HCT116 (cell line): ENCODE measurements around the gene BCL2L11. TPM values are rescaled to one million over a fixed set of nuclear protein-coding genes. Genes with fewer than 3 reads are reported as not detected.

Source experiments
- ATAC-seq: fragments of 200-7000 bp; cut with Tn5 transposase; 2 replicates; pipeline ENCODE4 v1.9.1; 2020; ENCODE audit warnings: mild to moderate bottlenecking, moderate library complexity
- BruUV-seq: library from RNA; stranded (reverse); fragments of 400-500 nt; replicated peaks from 2 replicates; lab custom pipeline; 2021; lab: Mats Ljungman, UMichigan
- CTCF ChIA-PET: fragments of 300-600 bp; sonication (Branson Sonifier 250); formaldehyde crosslinking; loops from one replicate; lab custom pipeline; 2021; ENCODE audit warnings: antibody characterized with exemption; lab: Charles Lee
- POLR2A ChIA-PET: fragments of 300-600, 350-600 bp; sonication (Branson Sonifier 250); formaldehyde crosslinking; loops from one replicate; lab custom pipeline; 2021; ENCODE audit warnings: antibody characterized with exemption; lab: Charles Lee
- RAD21 ChIA-PET, 2 experiments: fragments of 300-600 bp; sonication (Branson Sonifier 250); formaldehyde crosslinking; loops; one replicate each; lab custom pipeline; 2023; ENCODE audit warnings: low total read pairs in 2 of 2; ENCODE audit not compliant: uncharacterized antibody in 2 of 2, unreplicated experiment in 2 of 2, low non-redundant PET in 1 of 2; lab: Charles Lee
- DNase-seq: peaks from one replicate; pipeline ENCODE4 v3.0.0-alpha.2; 2010; ENCODE audit warnings: low read depth, low spot score
- H2AFZ ChIP-seq: fragments of 200-600 bp; shearing (Covaris generic), sonication (generic); 2 replicates; pipeline ENCODE4 v1.6.1; 2017; ENCODE audit warnings: low read depth, mixed run types, mixed read lengths, antibody characterized with exemption, low read length; ENCODE audit not compliant: poor library complexity, severe bottlenecking
- H3K27ac ChIP-seq: 2 replicates; pipeline ENCODE4 v1.5.1; 2012; ENCODE audit warnings: low read depth, low read length
- H3K27me3 ChIP-seq: fragments of 200-600 bp; sonication (generic); 2 replicates; pipeline ENCODE4 v1.6.1; 2016; ENCODE audit warnings: mixed run types, low read length, mixed read lengths; ENCODE audit not compliant: insufficient read depth
- H3K36me3 ChIP-seq, 2 experiments: fragments of 200-500 bp in 1 of 2; fragments of 200-600 bp in 1 of 2; sonication (Bioruptor generic) in 1 of 2; sonication (generic) in 1 of 2; 2 replicates each; pipeline versions ENCODE4 v1.5.1 to v1.6.1; 2014 to 2016; ENCODE audit warnings: low read length in 2 of 2, inconsistent platforms in 1 of 2, mixed read lengths in 1 of 2, mixed run types in 1 of 2; ENCODE audit not compliant: insufficient read depth in 2 of 2, control insufficient read depth in 1 of 2
- H3K4me1 ChIP-seq, 2 experiments: fragments of 200-600 bp in 1 of 2; sonication (generic) in 1 of 2; 2 replicates each; pipeline versions ENCODE4 v1.5.1 to v1.6.1; 2012 to 2017; ENCODE audit warnings: low read length in 2 of 2, inconsistent platforms in 1 of 2, mild to moderate bottlenecking in 1 of 2, mixed read lengths in 1 of 2, mixed run types in 1 of 2, moderate library complexity in 1 of 2; ENCODE audit not compliant: insufficient read depth in 2 of 2, control insufficient read depth in 1 of 2
- H3K4me2 ChIP-seq: fragments of 200-600 bp; sonication (generic); 2 replicates; pipeline ENCODE4 v1.6.1; 2017; ENCODE audit warnings: mixed run types, low read length, mixed read lengths
- H3K4me3 ChIP-seq, 2 experiments: fragments of 200-600 bp in 1 of 2; sonication (generic) in 1 of 2; replicated peaks in 1 of 2; 2 replicates each; pipeline ENCODE4 v1.5.1; 2011 to 2016; ENCODE audit warnings: low read length in 2 of 2, control low read depth in 1 of 2, low read depth in 1 of 2, mild to moderate bottlenecking in 1 of 2, mixed read lengths in 1 of 2, mixed run types in 1 of 2
- H3K79me2 ChIP-seq: fragments of 200-600 bp; sonication (generic); 2 replicates; pipeline ENCODE4 v1.6.1; 2017; ENCODE audit warnings: mild to moderate bottlenecking, mixed run types, low read length, moderate library complexity, mixed read lengths; ENCODE audit not compliant: insufficient read depth
- H3K9ac ChIP-seq: fragments of 200-600 bp; sonication (generic); 2 replicates; pipeline ENCODE4 v1.6.1; 2016; ENCODE audit warnings: low read length, mixed read lengths
- H3K9me2 ChIP-seq: fragments of 200-600 bp; sonication (generic), shearing (Covaris generic); 2 replicates; pipeline ENCODE4 v1.6.1; 2017; ENCODE audit warnings: mixed run types, mild to moderate bottlenecking, moderate library complexity; ENCODE audit not compliant: insufficient read depth
- H3K9me3 ChIP-seq, 2 experiments: fragments of 200-500 bp in 1 of 2; fragments of 200-600 bp in 1 of 2; sonication (Bioruptor generic) in 1 of 2; sonication (generic) in 1 of 2; 2 replicates each; pipeline ENCODE4 v1.6.1; 2014 to 2017; ENCODE audit warnings: low read length in 2 of 2, mixed read lengths in 2 of 2, inconsistent platforms in 1 of 2, low read depth in 1 of 2, mild to moderate bottlenecking in 1 of 2, mixed run types in 1 of 2, moderate library complexity in 1 of 2; ENCODE audit not compliant: control insufficient read depth in 1 of 2, insufficient read depth in 1 of 2
- H4K20me1 ChIP-seq: fragments of 200-600 bp; sonication (generic), shearing (Covaris generic); 2 replicates; pipeline ENCODE4 v1.6.1; 2017; ENCODE audit warnings: mixed run types, mild to moderate bottlenecking, moderate library complexity; ENCODE audit not compliant: insufficient read depth
- ATF3 ChIP-seq: IDR thresholded peaks from 2 replicates; pipeline ENCODE4 v1.6.1; 2012
- CBX3 ChIP-seq: IDR thresholded peaks from 2 replicates; pipeline ENCODE4 v1.6.1; 2012; ENCODE audit warnings: low read depth
- CTCF ChIP-seq, 3 experiments: fragments of 200-600 bp in 1 of 3; sonication (generic) in 1 of 3; IDR thresholded peaks in 2 of 3; conservative IDR thresholded peaks in 1 of 3; 2 replicates each; pipeline ENCODE4 v1.5.1; 2012 to 2017; ENCODE audit warnings: low read depth in 2 of 3, low read length in 2 of 3, antibody characterized with exemption in 1 of 3, borderline replicate concordance in 1 of 3, control low read depth in 1 of 3, mild to moderate bottlenecking in 1 of 3, mixed read lengths in 1 of 3, mixed run types in 1 of 3, moderate library complexity in 1 of 3; ENCODE audit not compliant: insufficient read depth in 1 of 3
- FOSL1 ChIP-seq: IDR thresholded peaks from 2 replicates; pipeline ENCODE4 v1.6.1; 2012; ENCODE audit warnings: low read depth
- JUND ChIP-seq: IDR thresholded peaks from 2 replicates; pipeline ENCODE4 v1.6.1; 2012
- MAX ChIP-seq: IDR thresholded peaks from 2 replicates; pipeline ENCODE4 v1.6.1; 2012
- SIN3A ChIP-seq: IDR thresholded peaks from 2 replicates; pipeline ENCODE4 v1.6.1; 2012; ENCODE audit warnings: low read depth
- SP1 ChIP-seq: IDR thresholded peaks from 2 replicates; pipeline ENCODE4 v1.6.1; 2012; ENCODE audit warnings: low read depth
- YY1 ChIP-seq: IDR thresholded peaks from 2 replicates; pipeline ENCODE4 v1.6.1; 2011; ENCODE audit warnings: low read length, low read depth, moderate library complexity, mild to moderate bottlenecking; ENCODE audit not compliant: insufficient replicate concordance; ENCODE audit errors: extremely low read depth
- ZBTB33 ChIP-seq: IDR thresholded peaks from 2 replicates; pipeline ENCODE4 v1.6.1; 2011; ENCODE audit warnings: mild to moderate bottlenecking, low read length, moderate library complexity; ENCODE audit not compliant: insufficient replicate concordance; ENCODE audit errors: extremely low read depth
- ZFX ChIP-seq: fragments of 450-650 bp; IDR thresholded peaks from 2 replicates; pipeline ENCODE4 v1.6.1; 2017
- ZNF274 ChIP-seq: fragments of 200-500 bp; sonication (Bioruptor generic); IDR thresholded peaks from 2 replicates; pipeline ENCODE4 v1.6.1; 2014; ENCODE audit warnings: mild to moderate bottlenecking, low read depth, low read length, inconsistent platforms
- intact Hi-C: fragments of 100-400 bp; cut with micrococcal nuclease; formaldehyde crosslinking; loops from 2 replicates; pipeline ENCODE4 v1.10.0; 2022
- total RNA-seq: library from RNA; stranded (reverse); gene quantifications from one replicate; pipeline ENCODE4 v1.2.1, GENCODE V29; 2021; ENCODE audit not compliant: unreplicated experiment

Gene BCL2L11
- total RNA-seq, 1 experiment from 2014 or later: 17.8 TPM

- TF ChIP-seq CBX3: no peak
- no peak for TF ChIP-seq CTCF (IDR thresholded peaks at IDR 0.05 in 2 of 3, conservative IDR thresholded peaks at IDR 0.05 in 1 of 3; ENCODE audit: borderline replicate concordance in 1 of 3, insufficient read depth in 1 of 3, low read depth in 2 of 3, low read length in 2 of 3)
- TF ChIP-seq, all 23 proteins: peak for 0
These were observed 49.0 kb upstream of the BCL2L11 start (continued) for GRCh38 chr2:111071600-111072171.

GRCh38 chr2:111072220-111072871, 48.4 kb upstream of the BCL2L11 start:
- BruUV-seq: no TSS peak
- Histone ChIP-seq H3K79me2 (no peaks in the 10 kb centered on the region), H3K9me3 (peaks cover 0 to 6% of the 10 kb centered on the region in 2 experiments; a peak in 1 of 4 replicates), H3K4me1 (peaks cover 46 to 51% of the 10 kb centered on the region in 2 experiments), H3K9ac (no peak overlapping the region), H4K20me1 (no peaks in the 10 kb centered on the region), H2AFZ (no peak overlapping the region), H3K27me3 (no peaks in the 10 kb centered on the region), H3K27ac (peak overlapping the region; percentile 21; the same call in 1 of the 2 replicates), H3K9me2 (no peaks in the 10 kb centered on the region), H3K36me3 (no peaks in the 10 kb centered on the region), H3K4me2 (peak overlapping the region; percentile 37), H3K4me3 (no peak overlapping the region)
- ATAC-seq: peak; percentile 68
- ChIA-PET RAD21 (no interaction called here), POLR2A (no interaction called here), CTCF (interaction anchor here (1.2 kb wide), 1 partner anchor 11 kb away, joined by 3 read pairs; no protein-coding TSS in a partner anchor)
- intact Hi-C loops: no loop called here
- DNase-seq: no peak
- TF ChIP-seq CBX3: peak; percentile 81; the same call in 1 of the 2 replicates
- no peak for TF ChIP-seq CTCF (IDR thresholded peaks at IDR 0.05 in 2 of 3, conservative IDR thresholded peaks at IDR 0.05 in 1 of 3; ENCODE audit: borderline replicate concordance in 1 of 3, insufficient read depth in 1 of 3, low read depth in 2 of 3, low read length in 2 of 3)
- peak; percentile 78 for TF ChIP-seq SP1
- TF ChIP-seq ZBTB33: no peak
- no peak for TF ChIP-seq ZNF274
- peak; percentile 51; the same call in 1 of the 2 replicates for TF ChIP-seq MAX
- peak; percentile 76 for TF ChIP-seq FOSL1
- peak; percentile 82 for TF ChIP-seq JUND
- peak; percentile 75 for TF ChIP-seq SIN3A
- no peak for TF ChIP-seq YY1
- TF ChIP-seq ZFX: no peak
- TF ChIP-seq ATF3: no peak
